ENCODE data around the gene PTPRD.

Gene PTPRD

DNA sequence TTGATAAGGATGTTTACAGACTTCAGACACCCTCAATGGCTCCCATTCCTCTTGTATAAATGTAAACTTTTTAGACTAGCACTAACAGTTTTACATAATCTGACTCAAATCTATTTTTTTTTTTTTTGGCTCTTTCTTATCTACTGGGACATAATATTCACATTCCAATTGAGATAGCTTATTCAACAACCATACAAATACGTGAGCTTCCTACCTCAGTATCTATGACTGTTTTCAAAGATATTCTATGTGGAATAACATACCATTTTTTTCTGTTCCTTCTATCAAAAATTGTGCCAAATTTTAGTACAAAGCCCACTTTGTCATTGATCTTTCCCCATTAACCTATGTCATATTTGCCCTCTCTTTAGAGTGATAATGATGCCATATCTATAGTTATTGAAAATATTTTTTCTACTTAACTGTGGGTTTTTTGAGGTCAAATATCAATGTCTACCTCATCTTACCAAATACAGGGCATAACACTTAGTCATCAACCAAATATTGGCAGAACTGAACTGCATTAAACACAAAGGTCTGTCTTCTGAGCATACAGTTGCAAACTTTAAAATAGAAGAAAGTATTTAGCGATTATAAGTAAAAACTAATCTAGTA lies 482.6 kb downstream of the PTPRD start:
- Histone ChIP-seq H3K9ac (ENCODE audit: low read length) (no peak overlapping the region), H4K91ac (ENCODE audit: low read depth, low read length) (no peak overlapping the region), H3K23ac (ENCODE audit: low read length) (no peak overlapping the region), H3K18ac (ENCODE audit: low read length) (no peak overlapping the region), H3K14ac (ENCODE audit: low read length) (no peak overlapping the region), H3K4ac (ENCODE audit: low read depth, low read length) (no peak overlapping the region), H2AFZ (ENCODE audit: insufficient read depth, low read length, poor library complexity) (no peak overlapping the region), H3K79me2 (ENCODE audit: control insufficient read depth, insufficient read depth, low read length, poor library complexity) (no peaks in the 10 kb centered on the region), H3K79me1 (ENCODE audit: low read length) (no peaks in the 10 kb centered on the region), H3K9me3 (ENCODE audit: insufficient read depth, low read depth, low read length) (no peaks in the 10 kb centered on the region), H2AK5ac (ENCODE audit: low read length) (no peak overlapping the region), H3K4me3 (ENCODE audit: low read depth, low read length) (no peak overlapping the region), H2BK5ac (ENCODE audit: low read depth, low read length, poor library complexity) (no peak overlapping the region), H3K27ac (ENCODE audit: low read depth, low read length) (no peak overlapping the region), H3K4me1 (ENCODE audit: control insufficient read depth in 1 of 2, insufficient read depth in 2 of 2, low read length in 2 of 2) (no peaks in the 10 kb centered on the region), H2BK12ac (ENCODE audit: low read length) (no peak overlapping the region), H3K4me2 (ENCODE audit: low read length) (no peak overlapping the region), H4K8ac (ENCODE audit: low read depth, low read length) (no peak overlapping the region), H3K36me3 (ENCODE audit: control insufficient read depth in 1 of 2, insufficient read depth in 2 of 2, low read length in 2 of 2) (no peaks in the 10 kb centered on the region), H3K27me3 (ENCODE audit: insufficient read depth, low read length) (no peaks in the 10 kb centered on the region), H2BK120ac (ENCODE audit: insufficient read depth, low read length, poor library complexity) (no peak overlapping the region), H4K12ac (ENCODE audit: low read depth, low read length) (no peak overlapping the region)
- no CpG with 5 or more reads among the region's 2 CpGs for WGBS (ENCODE audit: extremely low coverage, insufficient coverage, insufficient read length)
- no peak for DNase-seq

DNA sequence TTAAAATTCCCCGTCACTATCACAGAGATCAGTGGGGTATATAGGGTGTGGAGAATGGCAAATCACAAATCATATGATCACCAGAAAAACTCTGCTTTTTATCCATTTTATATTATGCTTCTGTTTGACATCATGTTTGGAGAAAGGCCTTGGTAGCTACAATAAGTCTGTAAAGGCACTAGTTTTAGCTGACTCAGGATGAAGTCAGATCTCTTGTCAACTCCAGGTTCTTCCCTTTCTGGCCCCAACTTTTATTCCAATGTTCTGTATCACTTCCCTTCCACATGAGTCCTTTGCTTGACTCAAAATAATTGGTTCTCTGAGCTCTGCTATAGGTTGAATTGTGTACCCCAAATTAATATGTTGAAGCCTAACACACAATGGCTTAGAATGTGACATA lies 484.9 kb downstream of the PTPRD start:
- Histone ChIP-seq H3K23ac (ENCODE audit: low read length) (no peak overlapping the region), H3K4me1 (ENCODE audit: control insufficient read depth in 1 of 2, insufficient read depth in 2 of 2, low read length in 2 of 2) (no peaks in the 10 kb centered on the region), H3K79me1 (ENCODE audit: low read length) (no peaks in the 10 kb centered on the region), H3K4ac (ENCODE audit: low read depth, low read length) (no peak overlapping the region), H3K4me3 (ENCODE audit: low read depth, low read length) (no peak overlapping the region), H3K9me3 (ENCODE audit: insufficient read depth, low read depth, low read length) (no peaks in the 10 kb centered on the region), H3K36me3 (ENCODE audit: control insufficient read depth in 1 of 2, insufficient read depth in 2 of 2, low read length in 2 of 2) (no peaks in the 10 kb centered on the region), H4K12ac (ENCODE audit: low read depth, low read length) (no peak overlapping the region), H4K8ac (ENCODE audit: low read depth, low read length) (no peak overlapping the region), H3K18ac (ENCODE audit: low read length) (no peak overlapping the region), H2BK120ac (ENCODE audit: insufficient read depth, low read length, poor library complexity) (no peak overlapping the region), H3K27me3 (ENCODE audit: insufficient read depth, low read length) (no peaks in the 10 kb centered on the region), H3K27ac (ENCODE audit: low read depth, low read length) (no peak overlapping the region), H2AK5ac (ENCODE audit: low read length) (no peak overlapping the region), H3K14ac (ENCODE audit: low read length) (no peak overlapping the region), H3K79me2 (ENCODE audit: control insufficient read depth, insufficient read depth, low read length, poor library complexity) (no peaks in the 10 kb centered on the region), H3K4me2 (ENCODE audit: low read length) (no peak overlapping the region), H3K9ac (ENCODE audit: low read length) (no peak overlapping the region), H2BK5ac (ENCODE audit: low read depth, low read length, poor library complexity) (no peak overlapping the region), H2BK12ac (ENCODE audit: low read length) (no peak overlapping the region), H4K91ac (ENCODE audit: low read depth, low read length) (no peak overlapping the region), H2AFZ (ENCODE audit: insufficient read depth, low read length, poor library complexity) (no peak overlapping the region)
- WGBS (ENCODE audit: extremely low coverage, insufficient coverage, insufficient read length): no CpG with 5 or more reads among the region's 1 CpG
- DNase-seq: no peak

DNA sequence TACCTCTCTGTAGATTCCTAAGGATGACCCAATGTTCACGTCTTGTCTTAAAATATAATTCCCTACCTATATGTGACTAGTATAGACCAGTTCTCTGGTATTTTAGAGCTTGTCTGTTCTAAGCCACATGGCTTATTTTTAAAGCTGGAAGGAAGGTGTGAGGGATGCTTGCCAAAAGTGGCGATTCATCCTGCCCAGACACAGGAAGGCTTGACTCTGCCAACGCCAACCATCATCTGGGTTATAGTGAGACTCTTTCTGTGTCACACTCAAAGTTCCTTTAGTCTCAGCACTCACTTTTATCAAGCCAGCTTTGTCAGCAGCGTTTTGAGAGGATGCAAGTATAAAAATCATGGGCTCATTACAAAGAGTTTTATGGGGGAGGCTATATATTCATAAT lies 500.0 kb downstream of the PTPRD start:
- H3K14ac ChIP-seq (ENCODE audit: low read length): no peak overlapping the region
- no peaks in the 10 kb centered on the region for H3K36me3 ChIP-seq (ENCODE audit: control insufficient read depth in 1 of 2, insufficient read depth in 2 of 2, low read length in 2 of 2)
- H4K8ac ChIP-seq (ENCODE audit: low read depth, low read length): no peak overlapping the region
- no peak overlapping the region for H2AK5ac ChIP-seq (ENCODE audit: low read length)
- no peak overlapping the region for H2BK120ac ChIP-seq (ENCODE audit: insufficient read depth, low read length, poor library complexity)
- no peak overlapping the region for H3K18ac ChIP-seq (ENCODE audit: low read length)
- H3K4me3 ChIP-seq (ENCODE audit: low read depth, low read length): no peak overlapping the region
- DNase-seq: no peak
- no peaks in the 10 kb centered on the region for H3K79me1 ChIP-seq (ENCODE audit: low read length)
- no peak overlapping the region for H3K4ac ChIP-seq (ENCODE audit: low read depth, low read length)
- H3K79me2 ChIP-seq (ENCODE audit: control insufficient read depth, insufficient read depth, low read length, poor library complexity): no peaks in the 10 kb centered on the region
- no peak overlapping the region for H3K4me2 ChIP-seq (ENCODE audit: low read length)
- no peak overlapping the region for H3K23ac ChIP-seq (ENCODE audit: low read length)
- whole genome bisulfite sequencing (ENCODE audit: extremely low coverage, insufficient coverage, insufficient read length): no CpG with 5 or more reads among the region's 4 CpGs
- no peak overlapping the region for H2BK5ac ChIP-seq (ENCODE audit: low read depth, low read length, poor library complexity)
- H3K4me1 ChIP-seq (ENCODE audit: control insufficient read depth in 1 of 2, insufficient read depth in 2 of 2, low read length in 2 of 2): no peaks in the 10 kb centered on the region
- H3K9ac ChIP-seq (ENCODE audit: low read length): no peak overlapping the region
- no peak overlapping the region for H2AFZ ChIP-seq (ENCODE audit: insufficient read depth, low read length, poor library complexity)
- H4K12ac ChIP-seq (ENCODE audit: low read depth, low read length): no peak overlapping the region
- no peak overlapping the region for H2BK12ac ChIP-seq (ENCODE audit: low read length)
- H4K91ac ChIP-seq (ENCODE audit: low read depth, low read length): no peak overlapping the region
- no peak overlapping the region for H3K27ac ChIP-seq (ENCODE audit: low read depth, low read length)
- no peaks in the 10 kb centered on the region for H3K27me3 ChIP-seq (ENCODE audit: insufficient read depth, low read length)
- no peaks in the 10 kb centered on the region for H3K9me3 ChIP-seq (ENCODE audit: insufficient read depth, low read depth, low read length)

DNA sequence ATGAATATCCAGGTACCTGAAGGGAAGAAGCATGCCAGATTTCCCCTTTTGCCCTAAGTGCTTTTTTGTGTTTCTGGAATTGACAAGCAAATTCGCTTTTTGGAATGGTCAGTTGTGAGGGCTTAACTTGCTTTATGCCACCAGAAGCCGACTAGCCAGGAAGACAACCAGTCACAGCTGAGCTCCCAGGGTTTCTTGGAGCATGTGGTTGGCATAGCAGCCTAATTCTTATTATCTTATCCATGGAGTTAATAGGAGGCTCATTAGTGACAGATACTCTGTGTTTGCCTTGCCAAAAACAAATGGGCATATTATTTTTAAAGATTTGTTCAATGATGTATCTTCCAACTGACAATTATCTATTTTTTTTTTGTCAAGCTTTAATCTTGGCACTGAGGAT lies 500.7 kb downstream of the PTPRD start:
- Histone ChIP-seq H3K9me3 (ENCODE audit: insufficient read depth, low read depth, low read length) (no peaks in the 10 kb centered on the region), H2BK12ac (ENCODE audit: low read length) (no peak overlapping the region), H3K4ac (ENCODE audit: low read depth, low read length) (no peak overlapping the region), H4K12ac (ENCODE audit: low read depth, low read length) (no peak overlapping the region), H2BK120ac (ENCODE audit: insufficient read depth, low read length, poor library complexity) (no peak overlapping the region), H3K9ac (ENCODE audit: low read length) (no peak overlapping the region), H3K4me1 (ENCODE audit: control insufficient read depth in 1 of 2, insufficient read depth in 2 of 2, low read length in 2 of 2) (no peaks in the 10 kb centered on the region), H3K79me2 (ENCODE audit: control insufficient read depth, insufficient read depth, low read length, poor library complexity) (no peaks in the 10 kb centered on the region), H4K91ac (ENCODE audit: low read depth, low read length) (no peak overlapping the region), H2AK5ac (ENCODE audit: low read length) (no peak overlapping the region), H3K79me1 (ENCODE audit: low read length) (no peaks in the 10 kb centered on the region), H2AFZ (ENCODE audit: insufficient read depth, low read length, poor library complexity) (no peak overlapping the region), H3K27ac (ENCODE audit: low read depth, low read length) (no peak overlapping the region), H3K4me3 (ENCODE audit: low read depth, low read length) (no peak overlapping the region), H3K14ac (ENCODE audit: low read length) (no peak overlapping the region), H4K8ac (ENCODE audit: low read depth, low read length) (no peak overlapping the region), H3K27me3 (ENCODE audit: insufficient read depth, low read length) (no peaks in the 10 kb centered on the region), H3K23ac (ENCODE audit: low read length) (no peak overlapping the region), H3K18ac (ENCODE audit: low read length) (no peak overlapping the region), H2BK5ac (ENCODE audit: low read depth, low read length, poor library complexity) (no peak overlapping the region), H3K36me3 (ENCODE audit: control insufficient read depth in 1 of 2, insufficient read depth in 2 of 2, low read length in 2 of 2) (no peaks in the 10 kb centered on the region), H3K4me2 (ENCODE audit: low read length) (no peak overlapping the region)
- WGBS (ENCODE audit: extremely low coverage, insufficient coverage, insufficient read length): no CpG with 5 or more reads among the region's 2 CpGs
- no peak for DNase-seq
